NCI-H69 (cell line): Measurements from ENCODE around the gene CDH4.

ENCODE experiments used
- DNase-seq: peaks from one replicate; lab custom pipeline; 2025; lab: John Stamatoyannopoulos, UW

Gene CDH4

DNA sequence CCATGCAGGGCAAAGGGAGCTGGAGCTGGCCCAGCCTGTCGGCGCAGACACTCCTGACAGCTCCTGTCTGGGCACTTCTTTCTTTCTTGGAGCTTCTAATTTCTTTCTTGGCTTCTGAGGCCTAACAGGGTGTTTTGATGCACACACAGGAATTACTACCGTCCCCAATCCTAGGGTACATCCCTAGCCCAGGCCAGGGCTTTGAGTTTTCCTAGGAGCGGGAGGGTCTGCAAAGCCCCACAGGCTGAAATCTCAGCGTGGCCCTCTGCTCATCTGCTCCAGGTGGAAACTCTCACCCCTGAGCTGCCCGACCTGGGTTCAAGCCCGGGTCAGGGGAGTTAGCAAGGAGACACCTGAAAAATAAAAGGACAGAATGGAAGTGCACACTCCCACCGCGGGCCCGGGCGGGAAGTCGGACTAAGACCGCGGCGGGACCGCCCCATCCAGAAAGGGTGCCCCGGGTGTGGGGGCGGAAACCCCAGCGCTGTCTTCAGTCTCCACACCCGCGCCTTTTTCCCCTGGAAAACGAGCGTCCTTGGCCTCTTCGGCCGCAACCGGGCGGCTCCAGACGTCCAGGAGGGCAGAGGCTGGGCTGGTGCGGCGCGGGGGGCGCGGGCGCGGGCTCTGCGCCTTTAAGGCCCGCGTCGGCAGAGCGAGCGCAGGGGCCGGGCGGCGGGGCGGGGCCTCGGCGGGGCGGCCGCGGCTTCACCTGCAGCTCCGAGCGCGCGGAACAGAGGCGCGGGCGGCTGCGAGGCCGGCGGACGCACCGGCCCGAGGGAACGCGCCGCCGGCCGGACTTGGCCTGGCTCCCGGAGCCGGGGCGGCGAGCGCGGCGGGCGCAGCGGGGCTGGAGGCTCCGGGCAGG is at the start of gene CDH4:
Gene CDH4, plus strand, starts transcription at position 733 of the 865 bp plus-strand sequence.
- peak; percentile 9 for DNase-seq

DNA sequence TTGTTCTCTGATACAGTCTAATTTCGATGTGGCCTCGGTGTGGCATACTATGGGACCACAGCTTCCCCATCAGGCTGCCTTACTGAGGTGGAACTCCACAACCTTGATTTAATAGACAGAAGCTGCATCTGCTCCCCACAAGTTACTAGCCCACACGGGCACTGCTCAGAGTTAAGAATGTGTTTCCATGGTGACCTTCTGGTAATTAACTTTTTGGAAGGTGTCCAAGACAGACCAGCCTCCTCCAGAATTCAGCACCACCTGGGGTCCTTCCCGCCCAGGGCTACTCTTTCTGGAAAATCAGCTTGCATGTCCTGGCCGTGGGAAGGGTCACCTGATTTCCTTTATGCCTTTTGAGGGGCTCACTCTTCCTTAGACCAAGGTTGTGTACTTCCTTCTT is 48.7 kb upstream of the CDH4 start:
- DNase-seq = peak; percentile 2

DNA sequence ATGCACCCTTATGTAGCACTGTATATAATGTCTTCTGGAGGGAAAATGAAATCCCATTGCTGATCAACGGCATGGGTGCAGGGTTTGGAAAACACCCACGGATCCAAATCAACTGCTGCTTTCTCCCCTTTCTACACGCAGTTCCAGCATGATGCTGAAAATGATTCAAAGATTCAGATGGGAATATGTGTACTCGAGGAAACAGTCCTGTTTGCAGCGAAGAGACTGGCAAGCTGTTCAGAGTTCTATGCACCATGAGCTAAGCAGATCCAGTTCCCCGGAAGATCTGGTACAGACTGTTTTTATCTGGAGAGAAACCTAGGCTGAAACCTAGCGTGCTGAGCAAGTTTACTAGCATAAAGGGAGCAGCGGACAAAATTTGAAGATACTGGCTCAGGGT is 47.9 kb upstream of the CDH4 start:
- no peak for DNase-seq

DNA sequence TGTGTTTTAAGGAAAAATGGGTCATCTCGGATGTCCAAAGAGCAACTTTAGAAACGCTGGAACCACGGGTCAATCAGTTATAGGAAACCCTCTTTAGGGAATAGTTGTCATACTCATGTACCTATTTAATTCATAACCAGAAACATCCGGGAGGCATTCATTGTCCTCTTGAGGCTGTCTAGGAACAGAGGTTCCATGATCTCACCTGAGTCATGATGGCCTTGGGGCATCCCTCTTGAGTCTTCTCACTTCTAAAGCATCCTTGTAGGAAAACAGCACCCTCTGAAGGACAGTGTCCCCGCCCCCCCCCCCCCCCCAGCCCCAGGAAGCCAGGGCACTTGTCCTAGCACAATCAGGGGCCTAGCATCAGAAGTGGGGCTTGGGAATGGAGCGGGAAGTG is 46.3 kb upstream of the CDH4 start:
- DNase-seq = no peak

DNA sequence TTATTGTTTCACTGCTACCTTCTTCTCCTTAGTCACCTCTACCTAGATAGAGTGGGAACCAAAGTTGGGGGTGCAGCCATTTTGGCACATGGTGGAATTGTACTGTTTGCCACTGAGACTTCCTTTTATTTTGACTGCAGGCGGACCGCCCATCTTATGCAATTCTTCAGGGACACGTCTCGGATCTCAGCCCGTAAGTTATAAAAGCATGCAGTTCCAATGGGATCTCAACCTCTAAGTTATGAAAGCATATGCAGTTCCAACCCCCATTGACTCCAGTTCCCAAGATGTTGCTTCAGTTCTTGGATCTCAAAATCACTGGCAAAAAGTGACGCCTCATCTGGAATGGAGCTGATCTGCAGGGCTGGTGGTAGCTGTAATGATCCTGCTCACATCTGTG is 41.2 kb upstream of the CDH4 start:
- no peak for DNase-seq

DNA sequence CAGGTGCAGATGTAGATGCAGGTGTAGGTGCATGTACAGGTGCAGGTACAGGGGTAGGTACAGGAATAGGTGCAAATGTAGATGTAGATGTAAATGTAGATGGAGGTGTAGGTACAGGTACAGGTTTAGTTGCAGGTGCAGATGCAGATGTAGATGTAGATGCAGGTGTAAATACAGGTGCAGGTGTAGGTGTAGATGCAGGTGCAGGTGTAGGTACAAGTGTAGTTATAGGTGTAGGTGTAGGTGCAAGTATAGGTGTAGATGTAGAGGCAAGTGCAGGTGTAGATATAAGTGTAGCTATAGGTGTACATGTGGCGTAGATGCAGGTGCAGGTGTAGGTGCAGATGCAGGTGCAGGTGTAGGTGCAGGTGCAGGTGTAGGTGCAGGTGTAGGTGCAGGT is 34.2 kb upstream of the CDH4 start:
- DNase-seq = no peak

DNA sequence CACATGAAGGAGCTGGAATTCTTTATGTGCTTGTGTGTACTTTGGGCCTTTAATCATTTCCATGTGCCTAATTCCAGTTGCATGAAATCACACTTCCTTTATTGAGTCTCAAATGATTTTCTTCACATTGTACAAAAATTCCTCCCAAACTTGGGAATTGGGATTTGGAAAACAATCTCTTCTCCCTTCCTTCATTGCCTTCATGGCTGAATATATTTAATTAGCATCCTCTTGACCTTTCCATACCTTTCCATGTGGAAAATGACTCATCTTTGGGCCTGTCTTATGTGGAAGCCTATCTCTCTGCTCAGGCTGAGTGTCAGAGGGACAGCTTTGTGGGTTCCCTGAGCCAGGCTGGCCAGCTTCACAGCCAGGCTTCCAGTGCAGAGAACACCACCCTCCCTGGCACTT is 33.0 kb upstream of the CDH4 start:
- no peak for DNase-seq

DNA sequence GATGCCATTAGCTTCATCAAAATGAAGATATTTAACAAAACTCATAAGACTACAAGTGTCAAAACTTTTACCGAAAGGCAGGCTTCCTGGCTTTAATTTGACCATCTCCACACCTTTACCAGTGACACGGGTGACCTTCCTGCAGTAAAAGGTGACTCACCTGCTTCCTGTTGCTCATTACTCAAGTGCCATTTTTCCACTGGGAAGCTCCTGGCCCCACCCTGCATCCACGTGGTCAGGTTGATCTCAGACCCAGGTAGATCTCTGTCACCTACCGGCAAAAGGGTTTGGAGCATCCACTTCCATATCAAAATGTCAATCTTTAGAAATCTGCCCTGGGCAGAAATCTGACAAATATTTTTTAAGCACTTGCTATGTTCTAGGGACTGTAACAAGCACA is 31.9 kb upstream of the CDH4 start:
- DNase-seq = no peak

DNA sequence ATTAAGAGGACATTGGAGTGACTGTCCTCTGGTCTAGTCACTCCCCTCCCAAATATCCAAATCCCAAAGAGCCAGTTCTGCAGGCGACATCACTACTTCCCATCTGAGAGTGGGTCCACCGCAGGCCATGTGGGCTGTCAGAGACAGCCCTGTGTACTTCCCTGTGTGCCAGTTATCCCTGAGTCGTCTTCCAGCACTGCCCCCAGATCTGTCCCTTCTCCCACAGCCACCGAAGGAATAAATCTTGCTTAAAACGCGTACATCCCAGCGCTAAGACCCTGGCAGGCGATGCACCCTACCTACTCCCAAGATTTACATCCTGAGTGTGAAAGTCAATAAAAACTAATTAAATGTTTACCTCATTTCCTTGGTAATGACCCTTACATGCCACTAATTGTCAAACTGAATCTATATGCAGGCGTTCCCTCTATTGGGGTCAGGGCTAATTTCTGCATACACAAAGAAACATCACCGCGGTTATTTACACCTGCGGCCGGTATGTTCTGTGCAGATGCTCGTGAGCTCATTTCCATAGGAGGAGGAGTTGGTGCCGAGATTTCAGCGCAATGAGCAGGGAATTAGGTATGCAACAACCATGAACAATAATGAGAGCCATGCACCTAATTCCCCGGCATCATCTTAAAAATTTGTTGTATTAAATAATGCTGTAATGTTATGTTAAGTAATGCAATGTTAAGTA is 31.3 kb upstream of the CDH4 start:
- no peak for DNase-seq

DNA sequence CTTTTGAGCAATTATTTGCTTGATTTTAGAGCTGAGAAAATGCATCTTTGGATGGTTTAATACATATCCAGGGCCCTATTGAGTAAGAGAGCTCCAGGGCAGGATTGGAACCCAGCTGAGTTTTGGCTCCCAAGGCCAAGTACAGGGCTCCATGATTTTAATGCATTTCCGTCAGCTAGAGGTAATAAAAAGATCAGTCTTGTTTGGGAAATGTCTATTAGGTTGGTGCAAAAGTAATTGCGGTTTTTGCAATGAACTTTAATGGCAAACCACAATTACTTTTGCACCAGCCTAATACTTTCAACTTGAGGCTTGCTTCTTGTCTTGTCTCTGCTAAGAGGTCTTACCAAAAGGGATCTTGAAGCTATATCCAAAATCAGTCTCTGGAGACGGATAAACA is 29.4 kb upstream of the CDH4 start:
- DNase-seq = no peak

DNA sequence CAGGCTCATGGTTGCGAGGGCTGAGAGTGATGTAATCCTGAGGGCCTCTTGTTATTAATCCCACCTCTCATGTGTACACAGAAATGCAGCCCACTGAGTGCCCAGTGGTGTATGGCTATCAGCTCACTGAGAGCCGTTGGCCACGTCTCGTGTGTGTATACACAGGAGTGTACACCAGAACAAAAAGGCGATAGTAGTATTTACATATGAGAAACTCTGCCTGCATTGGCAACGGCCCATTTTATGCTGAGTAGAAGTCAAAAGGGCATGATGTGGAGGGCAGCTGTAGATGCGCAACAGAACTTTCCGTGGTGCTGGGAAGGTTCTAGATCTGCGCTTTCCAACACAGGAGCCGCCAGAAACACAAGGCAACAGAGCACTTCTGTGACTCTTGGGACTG is 28.9 kb upstream of the CDH4 start:
- DNase-seq = no peak

DNA sequence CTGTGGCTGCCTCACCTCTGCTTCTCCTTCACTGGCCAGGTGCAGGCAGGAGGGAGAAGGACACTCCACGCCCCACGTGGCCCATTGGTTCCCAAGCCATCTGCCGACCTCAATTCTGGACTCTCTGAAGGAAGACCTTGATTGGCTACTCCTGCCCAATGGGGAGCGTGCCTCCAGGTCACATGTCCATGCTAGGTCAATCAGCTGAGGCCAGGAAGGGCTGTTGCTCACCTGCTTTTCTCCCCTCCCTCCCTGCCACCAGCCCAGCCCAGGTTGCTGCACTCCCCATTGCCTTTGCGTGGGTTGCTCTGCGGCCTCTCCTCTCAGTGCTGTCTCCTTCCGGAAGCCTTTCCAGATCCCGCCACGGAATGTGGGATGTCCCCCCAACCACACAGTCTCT is 21.9 kb upstream of the CDH4 start:
- DNase-seq = no peak

DNA sequence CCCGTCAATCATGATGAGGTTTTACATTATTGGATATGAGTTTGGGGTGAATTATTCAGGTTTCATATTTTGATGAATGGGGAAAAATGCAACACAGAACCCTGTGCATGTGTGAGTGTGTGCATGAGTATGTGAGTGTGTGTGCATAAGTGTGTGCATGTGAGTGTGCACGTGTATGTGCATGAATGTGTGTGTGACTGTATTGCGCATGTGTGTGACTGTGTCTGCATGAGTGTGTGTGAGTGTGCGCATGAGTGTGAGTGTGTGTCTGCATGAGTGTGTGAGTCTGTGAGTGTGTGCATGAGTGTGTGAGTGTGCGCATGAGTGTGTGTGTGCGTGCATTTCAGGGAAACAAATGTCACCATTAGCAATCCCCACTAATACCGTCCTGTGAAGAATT is 18.5 kb upstream of the CDH4 start:
- no peak for DNase-seq

DNA sequence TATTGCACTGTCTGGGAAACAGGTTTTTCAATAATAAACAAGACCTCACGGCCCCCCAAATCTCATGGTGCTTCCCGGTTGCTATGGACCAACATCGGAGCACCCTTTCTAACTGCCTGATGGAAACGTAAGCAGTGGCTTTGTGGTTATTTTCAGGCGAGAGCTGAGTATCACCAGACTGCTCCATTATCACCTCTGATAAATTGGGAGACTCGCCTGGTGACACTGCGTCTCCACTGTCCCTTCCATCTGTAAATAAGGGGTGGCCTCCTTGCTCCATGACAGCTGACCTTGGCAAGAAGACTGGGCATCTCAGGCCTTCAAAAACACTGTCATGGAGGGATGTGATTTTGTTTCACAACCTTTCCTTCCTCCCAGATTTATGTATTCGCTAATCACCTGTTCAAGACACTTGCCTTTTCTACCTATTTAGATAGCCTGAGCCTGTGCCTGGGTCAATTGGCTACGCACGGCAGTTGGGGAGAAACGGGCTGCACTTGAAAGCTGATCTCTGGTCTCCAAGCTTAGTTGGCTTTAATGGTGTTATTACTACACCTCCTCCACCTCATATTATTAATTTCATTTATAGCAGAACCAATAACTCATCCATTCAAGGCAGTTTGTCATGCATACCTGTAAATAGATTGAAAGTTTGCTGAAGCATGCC is 17.7 kb upstream of the CDH4 start:
- DNase-seq = no peak

DNA sequence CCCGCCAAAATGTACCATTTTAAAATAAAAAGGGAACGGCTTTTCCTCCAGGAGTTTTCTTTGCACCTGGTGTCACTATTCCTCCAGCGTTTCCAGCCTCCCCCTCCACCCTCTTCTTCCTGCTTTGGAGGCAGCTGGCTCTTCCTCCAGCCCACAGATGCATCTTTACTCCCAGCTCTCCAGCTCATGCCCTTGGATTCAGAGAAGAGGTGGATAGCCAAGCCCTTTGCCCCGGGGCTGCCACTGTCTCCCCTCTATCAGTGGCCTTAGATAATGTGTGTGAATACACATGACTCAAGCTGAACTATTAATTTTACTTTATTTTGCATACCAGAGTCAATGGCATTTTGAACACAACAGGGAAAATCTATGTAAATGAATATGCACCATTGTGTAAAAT is 15.3 kb upstream of the CDH4 start:
- no peak for DNase-seq

DNA sequence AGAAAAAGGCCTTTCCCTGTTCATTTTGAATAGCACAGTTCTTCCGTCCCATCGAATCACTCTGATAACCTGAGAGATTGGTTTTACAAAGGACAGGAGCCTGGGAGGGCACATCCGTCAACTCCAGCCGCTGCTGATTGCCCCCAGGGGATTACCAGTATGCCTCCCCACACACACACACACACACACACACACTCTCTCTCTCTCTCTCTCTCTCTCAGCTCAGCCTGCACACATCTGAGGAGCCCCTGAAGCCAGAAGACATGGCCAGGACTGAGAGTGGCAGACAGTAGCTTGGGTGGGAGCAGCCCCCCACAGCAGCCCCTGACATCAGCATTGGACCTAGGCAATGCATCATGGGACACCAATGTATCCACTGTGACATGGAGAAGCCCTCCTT is 13.2 kb upstream of the CDH4 start:
- DNase-seq = no peak

DNA sequence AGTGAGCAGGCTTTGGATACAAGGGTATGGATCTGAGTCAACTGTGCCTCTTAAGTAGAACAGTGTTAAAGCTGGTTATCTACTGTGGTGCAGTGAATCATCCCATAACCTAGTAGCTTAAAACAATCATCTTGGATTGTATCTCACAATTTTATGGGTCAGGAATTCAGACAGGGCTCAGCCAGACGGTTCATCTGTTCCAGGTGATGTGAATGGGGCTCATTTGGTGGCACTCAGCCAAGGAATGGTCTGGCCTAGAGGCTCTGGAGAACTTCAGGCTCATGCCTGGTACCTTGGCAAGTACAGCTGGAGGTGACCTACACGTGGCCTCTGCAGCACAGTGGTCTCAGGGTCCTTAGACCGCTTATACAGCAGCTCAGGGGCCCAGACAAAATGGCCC is 11.2 kb upstream of the CDH4 start:
- DNase-seq = no peak

DNA sequence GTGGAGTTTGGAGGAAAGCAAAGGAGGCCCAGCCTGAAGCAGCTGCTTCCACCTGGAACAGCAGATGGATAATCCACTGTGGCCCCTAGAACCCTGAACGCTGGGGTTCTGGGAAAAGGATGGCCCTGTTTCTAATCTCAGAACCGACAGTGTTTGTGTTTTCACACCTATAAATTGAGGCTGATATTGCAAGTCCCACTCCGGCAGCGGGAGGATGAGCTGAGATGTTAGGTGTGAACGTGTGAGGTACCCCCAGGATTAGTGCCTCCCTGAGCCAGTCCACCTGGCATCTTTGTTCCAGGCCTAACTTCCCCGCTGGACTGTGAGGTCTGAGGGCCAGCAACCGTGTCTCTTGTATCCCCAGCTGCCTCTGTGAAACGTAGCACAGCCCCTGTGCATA is 7.8 kb upstream of the CDH4 start:
- no peak for DNase-seq

DNA sequence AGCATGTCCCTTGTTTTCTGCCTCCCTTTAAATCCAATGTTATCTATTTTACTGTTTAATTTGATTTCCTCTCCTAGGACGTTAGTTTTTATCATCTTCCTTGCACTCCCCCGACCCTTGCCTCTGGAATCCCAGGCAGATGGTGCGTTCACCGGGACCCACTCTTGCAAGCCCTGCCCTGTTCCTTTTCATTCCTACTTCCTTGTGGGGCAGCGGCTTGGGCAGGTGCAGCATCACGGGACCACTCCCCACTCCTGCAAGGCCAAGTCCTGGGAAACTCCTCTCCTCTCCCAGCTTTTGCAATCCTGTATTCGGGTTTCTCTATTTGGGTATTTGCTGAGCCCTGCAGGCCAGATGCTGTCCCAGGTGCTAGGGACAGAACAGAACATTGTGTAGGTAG is 5.8 kb upstream of the CDH4 start:
- DNase-seq = no peak

DNA sequence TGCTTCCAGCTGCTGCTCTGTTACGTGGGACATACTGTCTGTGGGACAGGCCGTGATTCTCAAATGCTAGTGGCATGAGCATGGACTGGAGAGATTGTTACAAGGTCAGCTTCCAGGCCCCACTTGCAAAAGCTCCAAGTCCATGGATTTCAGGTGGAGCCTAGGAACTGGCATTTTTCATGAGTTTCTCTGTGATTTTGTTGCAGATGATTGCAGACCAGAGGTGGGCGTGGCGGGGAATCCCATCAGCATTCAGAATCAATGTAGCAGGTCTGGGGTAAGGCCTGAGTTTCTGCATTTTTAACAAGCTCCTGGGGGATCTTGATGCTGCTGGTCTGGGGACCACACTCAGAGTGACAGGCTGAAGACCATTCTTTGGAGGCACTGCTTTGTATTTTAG is 2.4 kb upstream of the CDH4 start:
- no peak for DNase-seq

DNA sequence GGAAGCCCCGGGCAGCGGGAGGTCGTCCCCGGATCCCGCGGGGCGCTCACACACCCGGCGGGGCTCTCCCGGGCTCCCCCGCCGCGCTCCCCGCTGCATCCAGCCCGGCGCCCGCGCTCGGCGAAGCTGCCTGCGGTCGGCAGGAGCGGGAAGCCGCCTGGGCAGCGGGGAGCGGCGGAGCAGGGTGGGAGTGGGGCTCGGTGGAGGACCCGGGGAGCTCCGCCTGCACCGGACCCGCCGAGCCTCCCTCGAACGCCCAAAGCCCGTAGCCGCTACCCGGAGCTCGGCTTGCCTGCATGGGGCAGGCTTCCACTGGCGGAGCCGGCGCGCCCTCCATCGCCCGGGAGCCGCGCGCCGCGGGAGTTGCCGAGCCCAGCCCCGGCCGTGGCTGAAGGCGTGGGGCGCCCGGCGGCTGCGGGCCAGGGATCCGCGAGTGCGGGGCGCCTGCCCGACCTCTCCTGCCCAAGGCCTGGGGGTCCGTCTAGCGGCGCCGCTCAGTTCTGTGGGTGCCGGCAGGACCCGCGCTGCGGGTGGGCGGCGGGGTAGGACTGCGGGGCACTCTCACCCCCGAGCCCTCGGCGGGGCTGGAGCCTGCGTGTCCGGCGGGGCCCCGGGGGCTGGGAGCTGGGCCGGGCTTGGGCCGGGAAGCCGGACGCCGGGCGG is 671 bp downstream of the CDH4 start:
- no peak for DNase-seq

DNA sequence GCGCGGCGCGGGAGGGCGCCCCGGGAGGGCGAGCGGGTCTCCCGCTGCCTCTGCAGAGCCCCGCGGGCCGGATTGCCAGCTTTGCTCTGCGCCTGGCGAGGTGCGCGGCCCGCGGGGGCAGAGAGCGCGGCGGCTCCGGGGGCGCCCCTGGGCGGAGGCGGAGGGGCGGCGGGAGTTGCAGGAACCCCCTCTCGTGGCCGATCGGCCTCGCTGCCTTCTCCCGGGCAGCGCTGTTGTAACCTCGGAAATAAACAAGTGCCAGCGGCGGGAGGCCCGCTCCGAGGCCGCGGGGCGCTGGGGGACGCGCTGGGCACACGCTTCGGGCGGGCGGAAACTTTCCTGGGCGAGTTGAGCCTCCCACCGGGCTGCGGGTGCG is 1.2 kb downstream of the CDH4 start:
- DNase-seq = no peak
